HG02938 (cell line): ENCODE results near the gene MEOX1.
"Not testable (repeated sequence)": the region's sequence is repeated elsewhere in the genome, so short reads cannot be mapped to it uniquely, and the experiment has no call there.

Experiments used
- ATAC-seq: cut with Tn5 transposase; IDR thresholded peaks from one replicate; pipeline ENCODE4 v1.9.1; 2021; ENCODE audit warnings: mild to moderate bottlenecking, moderate library complexity; ENCODE audit not compliant: unreplicated experiment

The MEOX1 gene

DNA sequence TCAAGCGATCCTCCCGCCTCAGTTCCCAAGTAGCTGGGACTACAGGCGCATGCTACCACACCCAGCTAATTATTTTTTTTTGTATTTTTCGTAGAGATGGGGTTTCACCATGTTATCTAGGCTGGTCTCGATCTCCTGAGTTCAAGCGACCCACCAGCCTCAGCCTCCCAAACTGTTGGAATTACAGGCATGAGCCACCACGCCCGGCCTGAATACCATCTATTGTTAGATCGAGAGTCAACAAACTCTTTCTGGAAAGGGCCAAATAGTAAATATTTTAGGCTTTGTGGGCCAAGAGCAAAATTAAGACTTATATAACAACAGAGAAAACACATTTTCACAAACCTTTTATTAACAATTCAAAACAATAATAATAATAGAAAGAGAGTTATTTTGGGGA, 41.6 kb downstream of the MEOX1 start:
- no peak for ATAC-seq

DNA sequence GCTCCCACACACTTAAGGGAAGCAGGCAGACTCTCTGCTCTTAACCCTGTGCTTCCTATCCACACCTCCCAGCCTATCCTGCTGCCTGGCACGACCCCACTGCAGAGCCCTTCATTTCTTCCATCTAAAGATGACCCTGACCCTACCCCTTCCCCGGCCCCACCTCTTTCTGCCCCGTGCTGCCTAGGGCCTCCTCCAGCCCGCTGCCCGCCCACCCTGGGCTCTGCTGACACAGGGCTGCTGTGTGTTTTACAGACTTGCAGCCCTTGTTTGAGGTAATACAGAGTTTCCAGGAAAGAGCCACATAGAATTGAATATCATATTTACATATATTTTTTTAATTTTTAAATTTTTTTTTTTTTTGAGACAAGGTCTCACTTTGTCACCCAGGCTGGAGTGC, 42.0 kb downstream of the MEOX1 start:
- ATAC-seq: no peak

DNA sequence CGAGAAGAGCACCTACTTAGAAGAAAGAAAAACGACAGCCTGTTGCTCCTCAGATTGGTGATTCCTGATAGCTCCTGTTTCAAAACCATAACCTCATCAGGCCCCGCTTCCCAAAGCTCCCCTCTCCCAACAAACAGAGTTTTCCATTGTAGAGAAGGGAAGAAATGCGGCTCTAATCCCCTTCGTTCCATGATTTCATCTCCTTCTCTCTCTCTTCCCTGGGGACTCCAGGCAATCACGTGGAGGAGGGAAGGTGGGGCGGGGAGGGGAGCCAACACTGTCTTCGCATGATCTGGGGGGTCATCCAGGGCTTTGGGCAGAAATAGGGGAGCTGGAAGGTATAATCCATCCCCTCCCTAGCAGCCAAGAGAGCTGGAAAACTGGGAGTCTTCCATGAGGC, 43.4 kb downstream of the MEOX1 start:
- no peak for ATAC-seq

DNA sequence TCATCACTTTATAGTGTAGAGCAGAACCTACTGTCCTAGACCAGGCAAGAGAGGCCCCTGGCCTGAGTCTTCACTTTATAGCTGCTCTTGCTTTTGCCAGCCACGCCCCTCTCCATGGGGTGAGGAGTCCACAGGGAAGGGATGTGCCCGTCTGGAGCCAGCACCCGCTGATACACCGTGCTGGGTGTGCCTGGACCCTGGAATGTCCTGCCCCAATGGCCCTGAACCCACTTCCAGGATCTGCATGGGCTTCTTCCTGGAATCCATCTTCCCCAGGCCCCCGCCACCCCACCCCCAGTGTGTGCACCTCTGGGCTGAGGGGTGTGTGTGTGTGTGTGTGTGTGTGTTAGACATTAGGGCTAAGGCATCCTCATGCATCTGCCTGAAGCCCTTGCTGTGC, 44.9 kb downstream of the MEOX1 start:
- ATAC-seq: no peak

DNA sequence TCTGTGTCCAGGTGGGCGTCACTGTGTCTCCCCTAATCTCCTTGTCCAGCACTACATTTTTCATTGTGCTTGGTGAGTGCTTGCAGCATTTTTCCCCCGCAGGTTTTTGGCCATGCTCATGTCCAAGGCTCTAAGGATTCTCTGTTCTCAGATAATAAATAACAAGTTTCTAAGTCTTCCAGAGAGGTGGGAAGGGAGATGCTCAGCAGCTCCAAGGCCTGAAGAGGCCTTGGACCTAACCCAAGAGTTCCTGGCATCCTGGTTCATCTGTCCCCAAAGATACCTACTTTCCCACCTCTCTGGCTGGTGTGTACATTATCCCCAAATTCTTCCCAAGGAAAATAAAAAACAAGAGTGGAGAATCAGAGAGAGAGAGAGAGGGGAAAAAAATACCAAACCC, 45.3 kb downstream of the MEOX1 start:
- ATAC-seq: no peak

DNA sequence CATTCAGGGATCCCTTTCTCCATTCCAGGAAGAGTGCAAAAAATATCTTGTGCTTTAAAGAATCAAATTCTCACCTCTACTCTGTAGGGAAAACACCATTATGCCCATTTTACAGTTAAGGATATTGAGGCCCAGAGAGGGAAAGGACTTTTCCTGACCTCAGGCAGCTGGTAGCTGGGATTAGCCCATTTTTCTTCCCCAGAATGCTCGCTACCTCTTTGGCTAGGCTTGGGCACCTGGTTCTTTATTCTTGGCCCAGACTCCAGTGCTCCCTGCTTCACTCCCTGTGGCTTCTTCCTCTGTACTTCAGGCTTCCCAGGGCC, 45.7 kb downstream of the MEOX1 start:
- ATAC-seq: no peak

DNA sequence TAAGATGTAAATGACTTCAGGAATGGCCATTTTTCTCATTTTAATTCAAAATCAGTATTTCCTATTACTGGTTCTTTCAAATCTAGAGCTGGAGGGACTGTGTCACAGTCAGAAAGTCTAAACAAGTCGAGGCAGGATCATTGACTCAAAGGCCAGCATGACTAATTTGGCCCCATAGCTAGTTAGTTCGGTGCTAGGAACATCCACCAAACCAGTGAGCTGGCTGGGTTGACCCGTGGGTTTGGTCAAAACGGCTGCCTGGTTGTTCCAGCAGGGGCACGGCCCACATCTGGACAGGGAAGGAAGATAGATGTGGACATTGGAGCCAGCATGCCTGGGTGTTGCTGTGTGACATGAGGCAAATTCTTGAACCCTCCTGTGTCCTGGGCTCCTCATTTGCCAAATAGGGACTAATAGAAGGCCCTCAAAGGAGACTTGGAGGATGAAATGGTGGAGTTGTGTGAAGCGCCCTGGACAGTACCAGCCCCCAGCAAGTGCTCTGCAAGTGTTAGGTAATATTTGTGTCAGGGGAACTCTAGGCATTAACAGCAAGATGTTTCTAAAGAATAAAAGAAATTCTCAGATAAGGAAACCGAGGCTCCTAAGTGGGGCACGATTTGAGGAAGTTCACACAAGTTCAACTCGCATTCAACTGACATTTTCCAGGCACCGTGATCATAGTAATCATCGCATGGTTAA, 46.2 kb downstream of the MEOX1 start:
- no peak for ATAC-seq

DNA sequence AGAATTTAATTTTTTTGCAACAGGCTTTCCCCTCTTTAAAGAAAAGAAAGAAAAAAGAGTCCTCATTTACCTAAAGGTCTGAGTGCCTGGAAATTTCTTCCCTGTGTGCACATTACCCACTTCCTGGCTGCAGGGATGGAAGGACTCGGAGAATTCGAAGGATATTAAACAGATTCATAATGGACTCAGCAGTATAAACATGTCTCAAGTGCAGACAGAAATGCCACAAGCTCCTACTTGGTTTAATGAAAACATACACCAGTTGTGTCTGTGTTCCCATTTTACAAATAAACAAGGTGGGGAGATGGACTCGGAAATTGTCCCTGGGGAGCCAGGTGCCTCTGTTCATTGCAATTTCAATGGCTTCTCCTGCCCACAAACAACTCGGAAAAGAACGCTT, 47.2 kb downstream of the MEOX1 start:
- ATAC-seq: no peak

DNA sequence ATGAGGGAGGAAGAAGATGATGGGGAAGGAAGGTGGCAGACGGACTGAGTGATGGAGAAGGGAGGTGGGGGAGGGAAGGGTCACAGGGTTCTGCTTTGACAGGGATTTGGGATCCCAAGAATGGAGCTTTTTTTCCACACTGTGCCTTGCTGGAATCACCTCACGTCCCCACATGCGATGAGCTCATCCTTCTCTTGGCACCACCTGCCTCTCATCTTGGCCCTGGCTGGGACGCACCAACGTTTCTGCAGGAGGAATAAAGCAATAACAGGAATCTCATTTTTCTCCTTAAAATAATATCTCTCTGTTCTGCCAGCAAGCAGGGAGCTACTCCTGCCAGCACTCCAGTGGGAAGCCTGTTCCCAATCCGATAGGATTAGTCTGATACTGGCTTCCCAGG, 47.8 kb downstream of the MEOX1 start:
- no peak for ATAC-seq

DNA sequence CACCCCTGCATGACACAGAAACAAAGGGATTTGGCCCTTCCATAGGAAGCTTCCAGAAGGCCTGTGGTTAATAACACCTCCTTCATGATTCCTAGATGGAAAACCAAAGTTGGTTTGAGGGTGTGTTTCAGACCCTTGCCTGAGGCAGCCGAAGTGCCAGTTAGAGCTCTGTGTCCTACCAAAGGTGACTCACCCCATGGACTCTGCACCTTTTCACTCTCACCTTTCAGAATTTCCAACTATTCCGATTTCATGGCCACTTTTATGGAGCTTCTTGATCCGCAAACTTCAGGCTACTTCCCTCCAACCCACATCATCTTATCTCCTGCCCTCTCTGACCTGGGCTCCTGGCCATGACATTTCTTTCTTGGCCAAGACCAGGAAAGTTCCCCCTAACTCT, 49.2 kb downstream of the MEOX1 start:
- ATAC-seq: no peak

DNA sequence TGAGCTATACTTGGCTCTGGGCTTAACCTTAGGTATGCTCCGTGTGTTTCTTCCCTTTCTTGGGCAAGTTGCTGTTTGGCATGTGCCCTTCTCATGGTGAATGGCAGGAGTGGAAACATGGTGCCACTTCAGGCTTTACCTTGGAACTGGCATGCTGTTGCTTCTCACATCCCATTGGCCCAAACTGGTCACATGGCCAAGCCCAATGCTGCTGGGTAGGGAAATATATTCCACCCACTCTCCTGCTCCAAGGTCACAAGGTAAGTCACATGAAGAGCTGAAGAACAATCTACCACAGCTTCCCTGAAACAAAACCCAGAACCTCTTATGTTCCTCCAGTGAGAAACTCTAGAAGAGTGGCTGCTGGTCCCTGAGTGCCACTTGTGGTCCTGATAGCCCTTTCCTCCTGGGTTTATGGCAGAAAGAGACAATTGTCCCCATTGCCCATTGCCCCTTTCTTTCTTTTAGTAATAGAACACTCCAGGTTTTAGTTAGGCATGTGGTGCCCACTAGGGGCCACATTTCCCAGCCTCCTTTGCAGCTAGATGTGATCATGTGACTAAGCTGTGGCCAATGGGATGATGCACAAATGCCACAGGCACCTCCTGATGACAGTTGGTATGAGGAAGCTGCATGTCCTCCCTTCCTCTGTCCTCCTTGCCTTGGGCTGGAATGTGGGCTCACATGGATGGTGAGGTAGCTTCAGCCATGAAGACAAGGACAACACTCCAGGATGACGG, 50.3 kb downstream of the MEOX1 start:
- no peak for ATAC-seq

DNA sequence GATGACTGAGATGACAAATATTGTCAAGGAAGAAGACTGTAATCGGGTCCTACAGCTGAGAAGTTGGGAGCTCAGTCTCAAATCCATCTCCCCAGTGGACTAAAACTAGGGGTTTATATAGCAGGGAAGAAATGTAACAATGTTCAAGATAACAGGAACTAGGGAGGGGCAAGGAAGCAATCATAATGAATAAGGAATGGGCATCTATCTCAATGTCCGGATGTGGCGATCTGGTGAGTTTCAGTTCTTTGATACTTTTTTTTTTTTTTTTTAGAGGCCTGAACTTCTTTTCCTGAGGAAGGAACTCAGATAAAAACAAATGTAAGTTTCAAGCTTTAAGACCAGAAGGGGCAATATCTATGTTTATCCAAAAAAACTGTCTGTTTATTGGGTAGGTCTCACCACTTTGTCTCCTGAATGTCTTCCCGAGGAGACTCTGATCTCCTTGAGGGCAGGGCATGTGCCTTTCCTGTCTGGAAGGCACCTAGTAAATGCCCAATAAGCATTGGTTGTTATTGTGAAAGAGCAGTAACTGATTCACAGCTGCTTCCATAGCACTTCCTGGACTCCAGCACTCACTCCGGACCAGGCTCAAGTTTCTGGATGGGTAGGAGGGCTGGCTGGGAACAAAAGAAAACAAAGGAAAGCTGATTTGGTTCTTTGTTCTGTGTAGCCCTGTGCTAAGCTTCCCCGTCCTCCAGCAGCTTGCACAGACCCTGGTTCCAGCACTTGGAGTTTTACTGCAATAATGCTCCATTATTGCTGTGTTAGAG, 51.9 kb downstream of the MEOX1 start:
- ATAC-seq: no peak

DNA sequence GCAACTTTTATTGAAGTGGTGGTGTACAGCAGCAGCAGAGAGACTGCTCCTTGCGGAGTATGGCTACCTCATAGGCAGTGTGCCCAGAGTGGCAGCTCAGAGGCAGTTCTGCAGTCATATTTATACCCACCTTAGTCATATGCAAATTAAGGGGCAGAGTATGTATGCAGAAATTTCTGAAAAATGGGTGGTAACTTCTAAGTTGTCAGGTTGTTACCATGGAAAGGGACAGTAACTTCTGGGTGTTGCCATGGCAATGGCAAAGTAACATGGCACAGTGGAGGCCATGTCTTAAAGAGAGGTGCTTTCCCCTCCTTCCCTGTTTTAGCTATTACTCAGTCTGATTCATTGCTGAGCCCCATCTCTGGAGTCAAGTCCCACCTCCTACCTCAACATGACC, 53.4 kb downstream of the MEOX1 start:
- no peak for ATAC-seq

DNA sequence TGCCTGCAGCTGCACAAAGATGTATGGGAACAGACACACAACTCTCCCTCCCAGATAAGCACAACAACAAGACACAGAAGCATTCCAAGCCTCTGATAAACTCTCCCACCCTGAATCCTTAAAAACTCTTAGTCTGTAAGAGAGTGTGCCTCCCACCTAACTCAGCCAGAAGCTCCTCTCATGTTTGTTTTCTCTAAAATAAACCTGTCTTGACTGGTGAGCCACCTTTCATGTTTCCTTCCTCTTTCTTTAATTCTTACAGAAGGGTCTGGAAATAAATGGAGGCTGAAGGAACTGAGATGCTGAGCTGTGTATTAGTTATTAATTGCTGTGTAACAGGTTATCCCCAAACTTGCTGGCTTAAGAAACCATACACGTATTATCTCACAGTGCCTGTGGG, 57.2 kb downstream of the MEOX1 start:
- ATAC-seq: no peak

DNA sequence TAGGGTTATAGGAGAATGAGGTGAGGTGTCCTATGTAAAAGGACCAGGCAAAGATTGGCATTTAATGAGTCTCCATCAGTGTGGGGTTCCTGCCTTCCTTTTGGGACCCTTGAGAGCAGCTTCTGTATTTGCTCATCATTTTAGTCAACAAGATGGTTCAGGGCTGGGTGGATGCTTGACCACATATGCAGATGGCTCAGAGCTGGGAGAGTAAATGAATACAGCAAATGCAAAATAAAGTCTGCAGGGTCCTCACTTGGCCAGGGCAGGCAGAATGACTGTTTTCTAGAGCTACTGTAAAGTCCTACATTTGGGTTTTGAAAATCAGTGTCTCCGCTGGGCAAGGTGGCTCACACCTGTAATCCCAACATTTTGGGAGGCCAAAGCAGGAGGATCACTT, 58.4 kb downstream of the MEOX1 start:
- ATAC-seq: no peak

DNA sequence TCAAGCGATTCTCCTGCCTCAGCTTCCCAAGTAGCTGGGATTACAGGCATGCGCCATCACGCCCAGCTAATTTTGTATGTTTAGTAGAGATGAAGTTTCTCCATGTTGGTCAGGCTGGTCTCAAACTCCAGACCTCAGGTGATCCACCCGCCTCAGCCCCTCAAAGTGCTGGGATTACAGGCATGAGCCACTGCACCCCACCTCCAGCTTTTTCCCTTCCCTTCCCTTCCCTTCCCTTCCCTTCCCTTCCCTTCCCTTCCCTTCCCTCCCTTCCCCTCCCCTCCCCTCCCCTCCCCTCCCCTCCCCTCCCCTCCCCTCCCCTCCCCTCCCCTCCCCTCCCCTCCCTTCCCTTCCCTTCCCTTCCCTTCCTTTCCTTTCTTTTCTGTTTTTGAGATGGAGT, 59.2 kb downstream of the MEOX1 start:
- ATAC-seq: not testable (repeated sequence)

DNA sequence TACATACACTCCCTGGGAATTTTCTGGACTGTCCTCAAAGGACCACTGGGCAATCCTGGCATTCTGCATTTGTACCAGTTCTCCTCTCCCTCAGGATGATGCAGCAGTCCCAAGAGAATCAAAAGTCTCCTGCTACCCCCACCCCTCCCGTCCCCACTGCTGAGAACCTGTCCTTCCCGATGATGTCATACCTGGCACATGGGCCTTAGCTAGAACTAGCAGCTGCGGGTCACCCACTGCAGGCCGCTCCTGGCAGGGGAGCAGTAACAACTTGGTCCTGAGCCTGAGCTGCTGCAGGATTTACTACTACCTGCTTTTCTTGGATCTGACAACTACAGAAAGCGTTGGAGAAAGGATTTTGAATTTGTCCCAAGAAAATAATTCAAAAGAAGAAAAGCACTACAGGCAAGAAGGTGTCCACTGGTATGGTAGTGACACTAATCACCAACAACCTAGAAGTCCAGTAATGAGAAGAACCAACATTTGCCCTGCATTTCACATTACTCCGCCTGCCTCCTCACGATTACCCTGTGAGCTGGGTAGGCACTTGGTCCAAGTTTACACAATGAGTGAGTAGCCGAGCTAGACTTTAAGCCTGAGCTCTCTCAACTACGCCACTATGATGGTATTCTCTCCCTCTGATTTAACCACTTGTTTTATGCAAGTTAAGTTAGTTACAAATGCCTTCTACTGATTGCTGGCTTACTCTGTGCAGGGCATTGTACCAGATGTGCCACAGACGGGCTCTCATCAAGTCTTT, 60.3 kb downstream of the MEOX1 start:
- no peak for ATAC-seq

DNA sequence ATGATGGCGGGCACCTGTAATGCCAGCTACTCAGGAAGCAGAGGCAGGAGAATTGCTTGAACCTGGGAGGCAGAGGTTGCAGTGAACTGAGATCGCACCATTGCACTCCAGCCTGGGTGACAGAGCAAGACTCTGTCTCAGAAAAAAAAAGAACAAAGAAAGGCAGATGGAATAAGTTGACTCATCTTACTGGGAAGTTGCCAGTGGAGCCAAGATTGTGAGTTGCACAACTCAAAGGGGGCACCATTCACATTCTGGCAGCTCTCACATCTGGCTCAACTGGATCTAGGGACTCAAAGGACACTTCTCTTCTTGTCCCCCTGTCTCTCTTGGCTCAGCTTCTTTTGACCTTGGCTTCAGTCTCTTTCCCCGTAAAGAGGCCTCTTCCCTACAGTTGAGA, 61.9 kb downstream of the MEOX1 start:
- ATAC-seq: no peak

DNA sequence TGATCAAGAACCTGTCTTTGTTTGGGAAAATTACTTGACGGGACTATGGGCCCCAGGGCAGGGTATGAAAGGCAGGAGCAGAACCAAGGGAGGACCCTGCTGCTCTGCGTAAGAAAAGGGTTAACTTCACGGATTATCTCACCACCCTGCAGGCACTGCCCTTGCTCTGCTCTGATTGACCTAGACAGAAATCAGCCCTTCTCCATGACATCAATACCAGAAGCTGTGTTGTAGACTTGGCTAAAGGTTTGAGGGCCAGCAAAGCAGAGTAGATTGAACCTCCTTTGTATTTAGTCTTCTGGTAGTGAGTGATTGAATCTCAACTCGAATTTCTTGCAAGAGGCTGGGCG, 62.7 kb downstream of the MEOX1 start:
- ATAC-seq: no peak

DNA sequence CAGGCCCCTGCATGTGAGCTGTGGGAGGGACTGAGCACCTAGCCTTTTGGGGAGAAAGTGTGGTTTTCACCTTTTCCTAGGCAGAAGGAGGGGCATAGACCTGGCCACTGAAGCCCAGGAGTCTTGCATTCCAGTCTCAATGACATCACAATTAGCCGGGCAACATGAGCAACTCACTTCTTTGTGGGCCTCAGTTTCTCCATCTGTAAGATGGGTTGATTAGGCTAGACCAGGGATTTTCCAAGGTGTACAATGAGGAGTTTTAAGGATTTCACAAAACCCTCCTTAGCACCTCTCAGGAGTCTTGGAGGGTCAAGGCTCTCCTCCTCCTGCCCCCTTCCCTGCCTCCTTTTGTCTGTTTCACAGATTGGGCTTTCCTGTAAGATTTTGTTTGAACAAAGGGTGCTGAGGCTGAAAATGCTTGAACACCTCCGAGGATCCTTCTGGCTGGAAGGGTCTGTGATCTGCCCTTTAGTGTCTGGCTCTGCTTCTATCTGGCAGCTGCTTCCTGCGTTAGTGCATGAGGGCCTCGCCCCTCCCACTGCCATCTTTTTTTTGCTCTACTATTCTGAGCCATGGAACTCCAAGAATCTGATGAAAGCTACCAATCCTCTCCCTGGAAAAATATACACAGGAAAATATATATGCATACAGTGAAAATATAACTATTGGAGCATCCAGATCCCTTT, 63.2 kb downstream of the MEOX1 start:
- no peak for ATAC-seq
